Measurements from ENCODE around the gene SH3GL1. TPM values are rescaled to one million over a fixed set of nuclear protein-coding genes. Genes with fewer than 3 reads are reported as not detected.

The SH3GL1 gene
- total and polyA plus RNA-seq, 12 donors = 20.9 to 112 (median 87.4) TPM

DNA sequence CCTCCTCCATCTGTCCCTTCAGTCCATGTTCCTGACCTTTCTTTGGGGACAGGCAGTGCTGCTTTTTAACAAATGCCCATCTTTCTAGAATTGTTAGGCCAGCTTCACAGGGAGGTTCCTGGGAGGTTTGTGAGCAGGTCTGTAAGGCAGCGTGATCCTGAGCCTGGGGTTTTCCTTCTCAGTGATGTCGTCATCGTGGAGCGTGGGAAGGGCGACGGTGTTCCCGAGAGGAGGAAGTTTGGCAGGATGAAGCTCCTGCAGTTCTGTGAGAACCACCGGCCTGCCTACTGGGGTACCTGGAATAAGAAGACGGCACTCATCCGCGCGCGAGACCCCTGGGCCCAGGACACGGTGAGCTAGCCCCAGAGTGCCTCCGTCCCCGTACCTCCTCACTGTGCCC lies 28.9 kb upstream of the SH3GL1 start:
- Histone ChIP-seq H3K27ac (no peak overlapping the region), H3K4me1 (replicated peaks in 1 of 2) (no peaks in the 10 kb centered on the region), H3K36me3 (replicated peaks in 1 of 2) (no peaks in the 10 kb centered on the region), H3K27me3 (no peaks in the 10 kb centered on the region), H3K9me3 (replicated peaks in 1 of 3) (no peaks in the 10 kb centered on the region), H3K4me3 (no peak overlapping the region)
- no peak for TF ChIP-seq POLR2A (IDR thresholded peaks at IDR 0.05)
- TF ChIP-seq, protein P1, sequence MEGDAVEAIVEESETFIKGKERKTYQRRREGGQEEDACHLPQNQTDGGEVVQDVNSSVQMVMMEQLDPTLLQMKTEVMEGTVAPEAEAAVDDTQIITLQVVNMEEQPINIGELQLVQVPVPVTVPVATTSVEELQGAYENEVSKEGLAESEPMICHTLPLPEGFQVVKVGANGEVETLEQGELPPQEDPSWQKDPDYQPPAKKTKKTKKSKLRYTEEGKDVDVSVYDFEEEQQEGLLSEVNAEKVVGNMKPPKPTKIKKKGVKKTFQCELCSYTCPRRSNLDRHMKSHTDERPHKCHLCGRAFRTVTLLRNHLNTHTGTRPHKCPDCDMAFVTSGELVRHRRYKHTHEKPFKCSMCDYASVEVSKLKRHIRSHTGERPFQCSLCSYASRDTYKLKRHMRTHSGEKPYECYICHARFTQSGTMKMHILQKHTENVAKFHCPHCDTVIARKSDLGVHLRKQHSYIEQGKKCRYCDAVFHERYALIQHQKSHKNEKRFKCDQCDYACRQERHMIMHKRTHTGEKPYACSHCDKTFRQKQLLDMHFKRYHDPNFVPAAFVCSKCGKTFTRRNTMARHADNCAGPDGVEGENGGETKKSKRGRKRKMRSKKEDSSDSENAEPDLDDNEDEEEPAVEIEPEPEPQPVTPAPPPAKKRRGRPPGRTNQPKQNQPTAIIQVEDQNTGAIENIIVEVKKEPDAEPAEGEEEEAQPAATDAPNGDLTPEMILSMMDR (IDR thresholded peaks at IDR 0.05) = no peak
- no peak for DNase-seq
- intact Hi-C loops (cut with DNase I) = no loop called here
- 91 to 96% (median 94%) methylated on average over 4 to 16 of the region's 16 CpGs for WGBS, 4 donors

GRCh38 chr19:4428326-4428975 lies 28.1 kb upstream of the SH3GL1 start:
- no peaks in the 10 kb centered on the region for H3K9me3 ChIP-seq (replicated peaks in 1 of 3)
- H3K27me3 ChIP-seq = no peaks in the 10 kb centered on the region
- intact Hi-C loops (cut with DNase I) = no loop called here
- WGBS, 4 donors = 94 to 99% (median 95%) methylated on average over 14 to 20 of the region's 20 CpGs
- H3K27ac ChIP-seq = no peak overlapping the region
- no peaks in the 10 kb centered on the region for H3K4me1 ChIP-seq (replicated peaks in 1 of 2)
- DNase-seq = no peak
- H3K4me3 ChIP-seq = no peak overlapping the region
- no peaks in the 10 kb centered on the region for H3K36me3 ChIP-seq (replicated peaks in 1 of 2)
- TF ChIP-seq POLR2A (IDR thresholded peaks at IDR 0.05) = no peak
- TF ChIP-seq, protein P1 (IDR thresholded peaks at IDR 0.05) = no peak

GRCh38 chr19:4425537-4425936 lies 25.2 kb upstream of the SH3GL1 start:
- H3K36me3 ChIP-seq (replicated peaks in 1 of 2) = no peaks in the 10 kb centered on the region
- no peaks in the 10 kb centered on the region for H3K4me1 ChIP-seq (replicated peaks in 1 of 2)

GRCh38 chr19:4423416-4424126 lies 23.2 kb upstream of the SH3GL1 start:
- 83 to 95% (median 89%) methylated on average over 16 of the region's 16 CpGs for WGBS, 4 donors
- Histone ChIP-seq H3K4me1 (replicated peaks in 1 of 2) (no peaks in the 10 kb centered on the region), H3K4me3 (no peak overlapping the region), H3K36me3 (replicated peaks in 1 of 2) (no peaks in the 10 kb centered on the region), H3K27me3 (no peaks in the 10 kb centered on the region), H3K27ac (no peak overlapping the region), H3K9me3 (replicated peaks in 1 of 3) (no peaks in the 10 kb centered on the region)
- TF ChIP-seq, protein P1 (IDR thresholded peaks at IDR 0.05) = no peak
- TF ChIP-seq POLR2A (IDR thresholded peaks at IDR 0.05) = no peak
- intact Hi-C loops (cut with DNase I) = no loop called here
- DNase-seq = no peak

More at GRCh38 chr19:4425537-4425936, 25.2 kb upstream of the SH3GL1 start:
- H3K4me3 ChIP-seq = no peak overlapping the region
- H3K9me3 ChIP-seq (replicated peaks in 1 of 3) = no peaks in the 10 kb centered on the region
- H3K27me3 ChIP-seq = no peaks in the 10 kb centered on the region
- intact Hi-C loops (cut with DNase I) = no loop called here
- no peak overlapping the region for H3K27ac ChIP-seq
- 95 to 96% (median 96%) methylated on average over 6 of the region's 6 CpGs for WGBS, 4 donors
- DNase-seq = no peak
- no peak for TF ChIP-seq POLR2A (IDR thresholded peaks at IDR 0.05)
- TF ChIP-seq, protein P1 (IDR thresholded peaks at IDR 0.05) = no peak
